ENCODE measurements around the gene NUBP1. TPM values are rescaled to one million over a fixed set of nuclear protein-coding genes. Genes with fewer than 3 reads are reported as not detected.
"Not testable (repeated sequence)": the region's sequence is repeated elsewhere in the genome, so short reads cannot be mapped to it uniquely, and the experiment has no call there.

Gene NUBP1
- 40.1 and 51.7 TPM in 2 replicates for total RNA-seq (2014; rRNA removed; shearing (Covaris generic))

DNA sequence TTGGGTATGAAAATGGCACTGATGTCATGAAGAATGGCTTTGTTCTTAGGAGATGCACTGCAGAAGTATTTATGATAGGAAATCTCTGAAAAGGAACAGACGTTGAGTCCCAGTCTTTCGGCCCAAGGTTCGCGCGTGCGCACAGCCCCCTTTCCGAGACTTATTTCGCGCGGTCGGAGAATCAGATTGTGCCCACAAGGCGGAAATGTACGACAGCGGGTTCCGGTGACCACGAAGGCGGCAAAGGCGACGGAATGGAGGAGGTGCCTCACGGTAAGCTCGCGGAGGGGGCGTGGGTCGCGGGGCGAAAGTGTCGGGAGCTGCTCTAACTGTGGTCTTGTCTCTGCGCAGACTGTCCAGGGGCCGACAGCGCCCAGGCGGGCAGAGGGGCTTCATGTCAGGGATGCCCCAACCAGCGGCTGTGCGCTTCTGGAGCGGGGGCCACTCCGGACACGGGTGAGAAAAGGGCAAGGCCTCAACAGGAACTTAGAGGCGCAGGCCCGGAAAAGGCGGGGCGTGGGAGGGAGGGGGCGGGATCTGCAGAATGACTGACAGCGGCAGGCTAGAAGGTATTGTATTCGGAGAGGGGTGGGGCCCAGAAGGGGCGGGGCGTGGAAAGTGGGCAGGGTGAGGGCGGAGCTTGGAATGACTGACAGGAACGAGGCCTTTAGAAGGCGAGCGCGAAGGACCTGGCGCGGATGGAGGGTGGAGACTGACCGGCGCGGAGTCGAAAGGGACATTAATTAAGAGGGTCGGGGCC, at the start of gene NUBP1:
NUBP1 (plus strand) TSS at position 233 of the 760 bp plus-strand sequence; CDS start at position 255, 22 bp downstream.
- DNase-seq (ENCODE audit: low spot score), result peak; percentile 94

- no peak for DNase-seq (ENCODE audit: low spot score)
Observed at GRCh38 chr16:10693889-10694288, 49.8 kb upstream of the NUBP1 start.

- DNase-seq (ENCODE audit: low spot score), result no peak
Observed at GRCh38 chr16:10694306-10694705, 49.3 kb upstream of the NUBP1 start.

GRCh38 chr16:10694830-10695229, 48.8 kb upstream of the NUBP1 start, which contains the start of gene TEKT5:
Gene TEKT5 (minus strand): TSS chr16:10694930. CDS start chr16:10694873, 57 bp downstream.
- no peak for DNase-seq (ENCODE audit: low spot score)

DNA sequence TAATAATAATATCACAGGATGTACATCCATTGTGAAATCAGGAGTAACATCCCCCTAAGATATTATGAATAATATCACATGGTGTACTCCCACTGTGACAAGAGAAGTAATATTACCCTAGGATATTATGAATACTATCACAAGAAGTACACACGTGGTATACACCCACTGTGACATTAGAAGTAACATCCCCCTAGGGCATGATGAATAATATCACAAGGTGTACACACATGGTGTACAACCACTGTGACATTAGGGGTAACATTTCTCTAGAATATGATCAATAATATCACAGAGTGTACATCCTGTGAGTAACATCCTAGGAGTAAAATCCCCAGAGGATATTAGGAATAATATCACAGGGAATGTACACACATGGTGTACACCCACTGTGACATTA, 43.9 kb upstream of the NUBP1 start:
- DNase-seq (ENCODE audit: low spot score), result no peak

DNA sequence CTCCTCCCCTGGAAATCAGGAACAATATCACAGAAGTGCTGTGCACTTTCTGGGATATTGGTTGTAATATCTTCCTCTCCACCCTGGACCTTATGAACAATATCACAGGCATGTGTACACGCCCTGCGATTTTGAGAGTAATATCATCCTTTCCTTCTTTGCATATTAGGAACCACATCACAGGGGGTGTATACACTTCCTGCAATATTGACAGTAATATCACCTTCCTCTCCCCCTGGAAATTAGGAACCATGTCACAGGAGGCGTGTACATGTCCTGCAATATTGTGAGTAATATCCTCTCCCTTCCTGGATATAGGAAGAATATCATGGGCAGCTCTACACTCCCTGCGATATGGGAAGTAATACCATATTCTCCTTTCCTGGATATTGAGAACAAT, 34.7 kb upstream of the NUBP1 start:
- no peak for DNase-seq (ENCODE audit: low spot score)

GRCh38 chr16:10728003-10728887, 15.4 kb upstream of the NUBP1 start:
- no peak for DNase-seq (ENCODE audit: low spot score)

- peak; percentile 81 for DNase-seq (ENCODE audit: low spot score)
Observed at GRCh38 chr16:10729104-10730048, 14.3 kb upstream of the NUBP1 start.

GRCh38 chr16:10731790-10732189, 11.9 kb upstream of the NUBP1 start:
- DNase-seq (ENCODE audit: low spot score), result no peak

DNA sequence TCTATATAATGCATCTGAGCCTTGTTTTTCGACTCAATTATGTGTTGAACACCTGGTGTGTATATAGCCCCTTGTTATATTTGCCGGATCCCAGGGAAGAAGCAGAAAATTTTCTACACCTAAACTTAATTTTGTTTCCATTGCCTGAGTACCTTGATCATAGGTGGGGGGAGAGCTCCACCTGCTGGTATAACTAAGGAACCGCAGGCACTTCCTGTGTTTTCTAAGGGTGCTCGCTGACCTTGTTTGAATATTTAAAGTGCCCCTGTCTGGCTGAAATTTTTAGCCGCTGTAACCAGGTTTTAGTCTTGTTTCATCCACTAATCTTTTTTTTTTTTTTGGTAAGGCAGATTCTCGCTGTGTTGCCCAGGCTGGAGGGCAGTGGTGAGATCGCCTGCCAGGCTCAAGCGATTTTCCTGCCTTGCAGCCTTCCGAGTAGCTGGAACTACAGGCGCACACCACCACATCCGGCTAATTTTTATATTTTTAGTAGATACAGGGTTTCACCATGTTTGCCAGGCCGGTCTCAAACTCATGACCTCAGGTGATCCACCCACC, 6.5 kb upstream of the NUBP1 start:
- DNase-seq (ENCODE audit: low spot score), result peak; percentile 56

GRCh38 chr16:10738231-10739077, 5.2 kb upstream of the NUBP1 start:
- peak; percentile 78 for DNase-seq (ENCODE audit: low spot score)

DNA sequence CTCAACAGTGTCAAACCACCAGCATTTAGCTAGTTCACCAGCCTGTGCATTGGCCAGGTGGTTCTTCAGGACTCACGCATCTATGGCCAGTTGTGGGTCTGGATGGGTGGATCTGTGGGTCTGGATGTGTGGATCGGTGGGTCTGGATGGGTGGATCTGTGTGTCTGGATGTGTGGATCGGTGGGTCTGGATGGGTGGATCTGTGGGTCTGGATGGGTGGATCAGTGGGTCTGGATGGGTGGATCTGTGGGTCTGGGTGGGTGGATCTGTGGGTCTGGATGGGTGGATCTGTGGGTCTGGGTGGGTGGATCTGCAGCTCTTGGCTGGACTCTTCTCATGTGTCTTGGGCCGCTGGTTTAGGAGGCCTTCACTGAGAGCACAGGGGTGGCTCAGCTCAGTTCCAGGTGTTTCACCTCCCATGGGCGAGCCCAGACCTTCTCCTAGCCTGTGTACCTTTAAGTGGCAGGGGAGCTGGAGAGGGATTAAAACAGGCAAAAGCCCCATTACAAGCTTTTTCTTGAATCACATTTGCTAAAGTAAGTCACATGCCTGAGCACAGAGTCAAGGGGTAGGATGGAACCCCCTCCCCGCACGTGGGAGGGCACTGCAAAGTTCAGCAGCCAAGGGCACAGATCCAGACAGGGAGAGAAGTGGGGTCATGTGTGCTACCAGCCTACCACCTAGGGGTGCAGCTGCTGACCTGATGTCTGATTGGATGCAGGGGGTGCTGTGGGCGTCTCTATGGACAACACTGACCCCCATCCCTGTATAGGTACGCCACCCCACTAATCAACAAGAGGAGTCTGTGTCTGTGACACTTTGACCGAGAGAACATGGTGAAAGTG, 3.4 kb upstream of the NUBP1 start:
- no peak for DNase-seq (ENCODE audit: low spot score)

- no peak for DNase-seq (ENCODE audit: low spot score)
Observed at GRCh38 chr16:10740845-10741208, 2.8 kb upstream of the NUBP1 start.

- DNase-seq (ENCODE audit: low spot score), result not testable (repeated sequence)
Observed at GRCh38 chr16:10741249-10741648, 2.4 kb upstream of the NUBP1 start.

DNA sequence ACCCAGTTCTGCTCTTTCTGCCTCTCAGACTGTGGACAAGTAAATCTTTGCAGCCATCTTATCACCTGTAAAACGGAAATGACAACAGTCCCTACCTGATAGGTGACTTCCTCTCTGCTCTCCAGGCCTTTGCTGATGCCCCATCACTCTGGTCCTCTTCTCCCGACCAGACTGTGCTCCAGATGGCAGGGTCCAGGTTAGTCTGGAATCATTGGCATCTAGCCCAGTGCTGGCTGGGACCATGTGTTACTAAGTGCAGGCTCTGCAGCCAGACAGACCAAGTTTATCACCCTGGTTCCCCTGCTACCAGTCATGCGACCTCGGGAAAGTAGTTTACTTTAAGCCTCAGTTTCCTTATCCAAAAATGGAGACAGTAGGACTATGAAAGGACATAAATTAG, 1.8 kb upstream of the NUBP1 start:
- DNase-seq (ENCODE audit: low spot score), result no peak

DNA sequence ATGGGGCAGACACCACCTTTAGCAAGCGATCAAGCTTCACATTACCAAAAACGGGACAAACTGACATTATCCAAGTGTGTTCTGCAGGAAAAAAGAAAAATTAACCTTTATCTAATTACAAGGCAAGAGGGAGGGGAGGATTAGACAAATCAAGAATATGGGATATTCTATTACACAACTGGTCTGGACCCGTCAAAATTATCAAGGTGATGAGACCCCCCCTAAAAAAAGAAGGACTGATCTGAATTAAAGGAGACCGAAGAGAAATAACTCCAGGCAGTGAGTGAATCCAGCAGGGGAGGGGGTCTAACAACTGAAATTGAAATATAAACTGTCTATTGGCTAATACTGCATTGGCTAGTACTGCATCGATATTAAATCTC, 424 bp upstream of the NUBP1 start:
- DNase-seq (ENCODE audit: low spot score), result no peak

- DNase-seq (ENCODE audit: low spot score), result peak; percentile 33
Observed at GRCh38 chr16:10744370-10745030, 858 bp downstream of the NUBP1 start.

DNA sequence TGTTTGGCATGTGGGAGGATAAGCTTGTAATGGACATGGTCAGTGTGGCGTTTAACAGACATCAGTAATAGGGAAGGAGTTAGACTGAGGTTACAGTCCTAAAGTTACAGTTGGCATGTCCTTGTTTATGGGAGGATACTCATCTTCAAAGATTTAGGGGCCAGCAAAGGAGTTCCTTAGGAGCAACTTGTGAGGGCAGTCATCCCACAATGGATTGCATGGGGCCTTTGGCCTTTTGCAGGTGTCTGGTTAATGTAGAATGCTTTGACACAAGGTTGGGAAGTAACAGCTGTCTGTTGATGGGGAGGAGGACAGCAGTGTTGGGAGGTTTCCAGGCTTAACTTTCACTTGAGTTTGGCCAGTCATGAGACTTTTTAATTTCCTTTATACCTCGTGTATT, 2.2 kb downstream of the NUBP1 start:
- no peak for DNase-seq (ENCODE audit: low spot score)

GRCh38 chr16:10750793-10751192, 7.2 kb downstream of the NUBP1 start:
- no peak for DNase-seq (ENCODE audit: low spot score)
